M059J (cell line): Measurements from ENCODE around the gene FGF11. TPM values are rescaled to one million over a fixed set of nuclear protein-coding genes. Genes with fewer than 3 reads are reported as not detected.

ENCODE experiments used
- DNase-seq: peaks from one replicate; pipeline ENCODE4 v3.0.0-alpha.2; 2012; ENCODE audit warnings: low read depth
- total RNA-seq: library from RNA; depleted of rRNA; stranded (reverse); fragments of >200 nt; shearing (Covaris generic); gene quantifications from 2 replicates; pipeline ENCODE4 v1.2.3, GENCODE V29; 2014

The FGF11 gene
- total RNA-seq, 1 experiment from 2014 or later: 5.0 TPM

GRCh38 chr17:7429722-7430121 is 9.6 kb upstream of the FGF11 start:
- DNase-seq: no peak

- DNase-seq: no peak
Measured at GRCh38 chr17:7431231-7431630, 8.1 kb upstream of the FGF11 start.

DNA sequence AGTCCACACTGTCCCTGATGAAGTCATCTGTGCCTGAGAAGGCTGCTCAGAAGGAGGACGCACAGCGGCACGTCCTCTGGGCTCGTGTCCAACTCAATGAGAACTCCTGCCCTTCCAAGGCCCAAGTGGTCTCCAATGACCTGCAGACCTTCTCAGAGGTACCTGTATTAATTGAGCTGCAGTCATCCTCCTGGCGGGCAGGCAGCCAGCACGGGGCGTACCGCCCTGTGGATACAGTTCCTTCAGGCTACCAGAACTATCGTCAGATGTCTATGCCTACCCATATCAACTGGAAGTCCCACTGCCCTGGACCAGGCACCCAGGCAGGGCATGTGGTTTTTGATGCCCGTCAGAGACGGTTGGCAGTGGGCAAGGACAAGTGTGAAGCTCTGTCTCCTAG is 7.0 kb upstream of the FGF11 start:
- no peak for DNase-seq

DNA sequence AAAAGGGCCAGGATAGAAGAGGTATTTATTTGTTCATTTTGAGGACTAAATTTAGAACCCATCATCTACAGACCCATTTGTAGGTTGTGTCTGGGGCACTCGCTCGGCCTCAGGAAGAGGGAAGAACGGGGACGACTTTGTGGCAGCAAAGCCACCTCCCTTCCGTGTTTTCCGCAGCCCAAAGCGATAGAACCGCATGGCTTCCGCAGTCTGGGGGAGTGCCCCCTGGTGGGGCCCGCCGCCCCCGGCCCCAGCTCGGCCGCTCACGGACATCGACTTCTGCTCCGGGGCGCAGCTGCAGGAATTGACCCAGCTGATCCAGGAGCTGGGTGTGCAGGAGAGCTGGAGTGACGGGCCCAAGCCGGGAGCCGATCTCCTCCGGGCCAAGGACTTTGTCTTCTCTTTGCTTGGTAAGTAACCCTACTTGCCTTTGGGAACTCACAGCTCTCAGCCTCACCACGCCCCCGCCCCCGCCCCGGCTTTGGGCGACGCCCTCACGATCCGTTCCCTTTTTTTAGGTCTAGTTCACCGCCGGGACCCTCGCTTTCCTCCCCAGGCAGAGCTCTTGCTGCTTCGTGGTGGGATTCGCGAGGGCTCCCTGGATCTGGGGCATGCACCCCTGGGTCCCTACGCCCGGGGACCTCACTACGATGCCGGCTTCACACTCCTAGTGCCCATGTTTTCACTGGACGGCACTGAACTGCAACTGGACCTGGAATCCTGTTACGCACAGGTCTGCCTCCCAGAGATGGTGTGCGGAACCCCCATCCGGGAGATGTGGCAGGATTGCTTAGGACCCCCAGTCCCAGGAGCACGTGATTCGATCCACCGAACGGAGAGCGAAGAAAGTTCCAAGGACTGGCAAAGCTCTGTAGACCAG is 3.4 kb upstream of the FGF11 start:
- peak; percentile 55 for DNase-seq

DNA sequence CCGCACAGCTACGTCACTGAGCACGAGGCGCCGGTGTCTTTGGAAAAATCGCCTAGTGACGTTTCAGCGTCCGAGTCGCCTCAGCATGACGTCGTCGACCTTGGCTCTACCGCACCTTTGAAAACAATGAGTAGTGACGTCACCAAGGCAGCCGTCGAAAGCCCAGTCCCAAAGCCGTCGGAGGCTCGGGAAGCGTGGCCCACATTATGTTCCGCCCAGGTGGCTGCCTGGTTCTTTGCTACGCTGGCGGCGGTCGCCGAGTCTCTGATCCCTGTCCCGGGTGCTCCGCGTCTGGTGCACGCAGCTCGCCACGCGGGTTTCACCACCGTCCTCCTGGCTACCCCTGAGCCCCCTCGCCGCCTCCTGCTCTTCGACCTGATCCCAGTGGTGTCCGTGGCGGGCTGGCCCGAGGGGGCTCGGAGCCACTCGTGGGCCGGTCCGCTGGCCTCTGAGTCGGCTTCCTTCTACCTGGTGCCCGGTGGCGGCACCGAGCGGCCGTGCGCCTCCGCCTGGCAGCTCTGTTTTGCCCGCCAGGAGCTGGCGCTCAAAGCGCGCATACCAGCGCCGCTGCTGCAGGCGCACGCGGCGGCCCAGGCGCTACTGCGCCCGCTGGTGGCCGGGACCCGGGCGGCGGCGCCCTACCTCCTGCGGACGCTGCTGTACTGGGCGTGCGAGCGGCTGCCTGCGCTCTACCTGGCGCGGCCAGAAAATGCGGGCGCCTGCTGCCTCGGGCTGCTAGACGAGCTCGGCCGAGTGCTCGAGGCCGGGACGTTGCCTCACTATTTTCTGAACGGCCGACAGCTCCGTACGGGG is 2.5 kb upstream of the FGF11 start:
- peak; percentile 77 for DNase-seq

- DNase-seq: no peak
Measured at GRCh38 chr17:7437369-7437863, 1.9 kb upstream of the FGF11 start.

DNA sequence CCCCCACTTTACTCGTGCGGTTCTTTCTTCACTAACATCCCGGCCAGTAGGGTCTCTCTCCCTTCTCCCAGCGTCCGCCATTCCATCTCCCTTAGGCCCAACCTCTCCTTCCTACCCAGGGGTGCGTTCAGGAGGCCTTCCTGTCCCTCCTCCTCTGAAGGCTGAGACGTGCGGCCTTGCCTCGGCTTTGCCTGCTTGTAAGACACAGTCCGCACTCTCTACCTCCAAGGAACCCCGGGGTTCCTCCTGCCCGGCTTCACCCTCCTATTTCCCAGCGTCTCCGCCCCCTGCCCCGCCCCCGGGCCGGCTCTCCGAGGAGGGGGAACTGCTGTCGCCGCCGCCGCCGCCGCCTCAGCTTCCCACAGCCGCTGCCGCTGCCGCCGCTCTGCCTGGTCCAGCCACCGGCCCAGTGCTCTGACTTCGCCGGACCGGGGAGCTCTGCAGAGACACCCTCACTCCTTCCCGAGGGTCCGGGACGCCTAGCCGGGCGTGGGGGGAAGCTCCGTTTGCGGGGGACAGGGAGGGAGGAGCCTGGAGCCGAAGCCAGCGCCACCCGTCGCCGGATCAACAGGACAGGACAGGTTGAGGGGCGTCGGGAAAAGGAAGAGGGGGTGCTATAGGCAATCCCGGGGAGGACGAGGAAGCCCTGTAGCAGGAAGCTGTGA is 1.2 kb upstream of the FGF11 start:
- no peak for DNase-seq

GRCh38 chr17:7438656-7439460 is 454 bp upstream of the FGF11 start:
- DNase-seq: no peak

DNA sequence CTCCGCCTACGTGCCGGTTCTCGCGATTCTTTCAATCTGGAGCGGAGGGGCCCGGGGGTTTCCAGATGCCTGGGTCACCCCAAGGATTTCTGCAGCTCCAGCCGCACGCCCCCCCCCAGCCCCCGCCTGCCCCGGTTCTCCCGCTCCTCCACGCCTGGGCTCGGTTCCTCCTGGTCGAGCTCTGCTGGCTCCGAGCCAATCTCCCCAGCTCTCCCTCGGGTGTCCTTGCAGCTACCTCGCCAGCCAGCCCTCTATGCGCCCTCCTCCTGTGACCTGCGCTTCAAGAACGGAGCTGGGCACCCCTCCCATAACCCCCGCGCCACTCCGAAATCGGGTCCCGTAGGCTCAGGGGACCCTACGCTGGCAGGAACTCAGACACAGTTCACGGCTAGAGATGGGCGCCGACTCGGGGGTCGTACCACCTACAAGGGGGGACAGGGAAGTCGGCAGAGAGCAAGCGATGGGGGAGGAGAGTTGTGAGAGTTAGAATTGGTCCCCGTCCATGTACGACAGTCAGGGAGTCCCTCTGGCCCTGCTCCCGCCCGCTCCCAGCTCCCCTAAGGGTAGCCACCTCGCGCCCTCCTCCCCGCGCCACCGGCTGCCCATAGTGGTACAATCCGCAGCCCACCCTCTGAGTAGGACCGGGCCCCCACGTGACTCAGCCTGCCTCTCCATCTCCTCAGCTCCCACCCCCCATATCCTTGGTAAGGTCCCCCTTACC is 961 bp downstream of the FGF11 start:
- DNase-seq: peak; percentile 62

DNA sequence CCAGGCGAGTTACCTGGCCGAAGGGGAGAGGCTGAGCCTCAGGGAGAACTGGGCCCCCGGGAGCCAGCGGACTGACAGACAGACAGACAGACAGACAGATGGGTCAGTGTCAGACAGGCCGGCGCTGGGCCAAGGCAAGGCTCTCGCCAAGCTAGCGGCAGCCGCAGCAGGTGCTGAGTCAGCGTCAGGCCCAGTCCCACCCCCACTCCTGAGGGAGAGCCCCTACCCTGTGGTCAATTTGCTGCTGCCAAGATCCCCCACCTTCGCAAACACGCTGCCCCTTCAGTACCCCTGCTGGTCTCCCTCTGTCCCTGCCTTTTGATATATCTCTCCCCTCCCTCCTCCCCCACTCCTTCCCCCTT is 1.5 kb downstream of the FGF11 start:
- DNase-seq: peak; percentile 53

DNA sequence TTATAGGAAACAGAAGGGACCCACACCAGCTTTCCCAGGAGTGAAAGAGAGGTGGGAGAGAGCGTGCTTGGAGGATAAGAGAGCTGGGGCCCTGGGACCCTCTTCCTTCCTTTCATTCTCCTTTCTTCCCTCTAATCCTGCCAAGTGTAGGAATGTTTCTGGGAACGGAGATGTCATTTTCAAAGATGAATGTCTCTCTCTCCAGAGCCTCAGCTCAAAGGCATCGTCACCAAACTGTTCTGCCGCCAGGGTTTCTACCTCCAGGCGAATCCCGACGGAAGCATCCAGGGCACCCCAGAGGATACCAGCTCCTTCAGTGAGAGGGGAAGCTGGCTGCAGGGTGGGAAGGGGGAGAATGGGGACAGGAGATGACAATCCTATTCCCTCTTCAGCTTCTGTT is 2.0 kb downstream of the FGF11 start:
- no peak for DNase-seq

GRCh38 chr17:7442142-7442541 is 2.8 kb downstream of the FGF11 start:
- DNase-seq: no peak

DNA sequence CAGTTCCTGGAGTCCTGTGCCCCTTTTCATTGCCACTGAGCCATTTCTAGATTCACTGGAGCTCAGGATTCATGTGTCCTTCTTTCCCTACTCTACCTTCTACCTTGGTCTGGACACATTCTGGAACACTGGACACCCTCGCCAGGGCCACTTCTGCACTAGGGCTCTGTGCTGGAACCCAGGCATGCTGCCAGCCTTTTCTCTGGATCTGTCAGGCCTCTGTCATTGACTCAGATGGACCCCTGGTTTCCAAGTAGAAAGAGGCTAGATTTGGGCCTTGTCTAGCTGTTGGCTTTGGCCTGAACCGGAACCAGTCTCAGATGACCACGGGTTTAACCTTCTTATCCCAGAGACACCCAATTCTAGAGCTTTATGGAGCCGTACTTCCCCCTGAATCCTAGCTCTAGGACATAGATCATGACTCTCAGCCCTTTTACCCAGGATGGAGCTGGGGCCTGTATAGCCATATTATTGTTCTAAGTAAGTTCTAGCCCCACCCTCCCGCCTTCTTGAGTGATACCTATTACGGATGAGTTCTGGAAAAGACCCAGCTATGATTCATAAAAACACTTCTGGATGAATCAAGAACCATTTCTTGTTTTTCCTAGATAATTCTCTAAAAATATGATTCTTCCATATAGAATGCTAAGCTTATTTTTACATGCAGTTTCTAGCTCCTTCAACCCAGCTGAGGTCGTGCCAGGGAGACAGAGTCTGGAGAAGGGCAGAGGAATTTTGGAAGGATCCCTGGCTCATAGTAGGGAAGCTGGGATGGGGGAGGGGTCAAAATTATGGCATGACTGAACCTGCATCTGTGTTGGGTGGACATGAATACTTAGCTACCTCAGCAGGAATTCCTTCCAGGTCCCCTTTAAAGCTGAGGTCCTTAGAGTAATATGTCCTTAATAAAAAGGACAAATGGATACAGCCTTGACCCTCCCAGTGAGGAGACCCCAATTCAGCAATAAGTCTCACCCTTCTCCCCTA is 4.5 kb downstream of the FGF11 start:
- peak; percentile 56 for DNase-seq

GRCh38 chr17:7444682-7445618 is 5.6 kb downstream of the FGF11 start, which contains the start of gene CHRNB1:
TSS of gene CHRNB1 (plus strand) at chr17:7445061. CDS start at chr17:7445128, 67 bp downstream.
- DNase-seq: peak; percentile 61

DNA sequence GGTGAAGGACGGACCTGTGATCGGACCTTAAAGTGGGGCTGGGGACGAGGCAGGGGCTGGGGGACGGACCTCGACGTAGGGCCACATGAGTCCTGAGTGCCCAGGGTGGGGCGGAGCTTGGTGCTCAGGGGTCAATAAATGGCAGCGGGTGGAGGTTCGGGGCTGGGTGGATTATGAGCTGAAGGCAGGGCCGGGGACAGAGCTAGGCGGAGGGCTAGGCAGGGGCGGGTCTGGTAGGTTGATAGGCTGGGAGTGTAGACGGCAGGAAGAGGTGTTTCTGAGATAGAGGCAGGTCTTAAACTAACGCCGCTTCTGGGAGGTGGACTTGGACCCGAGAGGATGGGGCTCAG is 6.3 kb downstream of the FGF11 start:
- no peak for DNase-seq

GRCh38 chr17:7448461-7448860 is 9.1 kb downstream of the FGF11 start:
- DNase-seq: no peak

DNA sequence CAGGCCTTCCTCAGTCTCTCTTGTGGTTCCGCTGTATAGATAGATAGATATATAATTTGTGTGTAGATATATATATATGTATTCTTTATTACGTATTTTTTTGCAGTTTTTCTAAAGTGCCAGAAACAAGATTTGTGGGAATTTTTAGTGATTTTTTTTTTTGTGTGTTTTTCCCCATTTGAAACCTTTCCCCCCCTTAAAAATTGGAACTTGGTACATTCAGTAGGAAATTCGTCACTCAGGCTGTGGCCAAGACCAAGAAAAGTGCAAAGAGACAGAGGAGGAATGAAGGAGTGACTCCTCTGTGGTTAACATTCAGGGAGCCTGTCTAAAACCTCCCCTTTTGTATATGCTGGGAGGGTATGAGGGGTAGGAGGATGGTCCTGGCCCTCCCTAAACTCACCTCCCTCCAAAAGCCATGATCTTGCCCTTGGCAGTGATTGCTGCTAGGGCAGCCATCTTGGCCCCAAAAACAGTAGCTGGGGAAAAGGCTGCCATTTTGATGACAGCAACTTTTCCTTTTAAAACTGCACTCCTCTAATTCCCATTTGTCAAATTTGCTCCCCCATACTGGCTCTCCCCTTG is 20.7 kb downstream of the FGF11 start:
- no peak for DNase-seq
